Psoas muscle (tissue), 8 donors: ENCODE data around the gene DUS4L. TPM values are rescaled to one million over a fixed set of nuclear protein-coding genes. Genes with fewer than 3 reads are reported as not detected.
"Not testable (repeated sequence)": the region's sequence is repeated elsewhere in the genome, so short reads cannot be mapped to it uniquely, and the experiment has no call there.

Source experiments
- ATAC-seq, 4 donors: fragments of 200-7000 bp; cut with Tn5 transposase; one replicate each; pipeline ENCODE4 v1.9.1; 2020; ENCODE audit warnings: moderate library complexity in 3 of 4, mild to moderate bottlenecking in 2 of 4
- DNase-seq, 2 donors: peaks; one replicate each; pipeline ENCODE4 v3.0.0-alpha.2; 2020
- H3K27ac ChIP-seq: fragments of 200-600 bp; one replicate; pipeline ENCODE4 v1.8.0; 2022
- H3K27me3 ChIP-seq, 3 donors: fragments of 200-600 bp in 1 of 3; one replicate each; pipeline versions ENCODE4 v1.6.1 to v1.8.0; 2013 to 2022; ENCODE audit warnings: low read length in 2 of 3, mild to moderate bottlenecking in 2 of 3, moderate library complexity in 1 of 3; ENCODE audit not compliant: insufficient read depth in 3 of 3
- H3K36me3 ChIP-seq, 2 donors: fragments of 200-600 bp in 1 of 2; one replicate each; pipeline versions ENCODE4 v1.6.1 to v1.8.0; 2013 to 2022; ENCODE audit warnings: low read depth in 1 of 2, mild to moderate bottlenecking in 1 of 2, moderate library complexity in 1 of 2; ENCODE audit not compliant: insufficient read depth in 1 of 2
- H3K4me1 ChIP-seq: fragments of 200-600 bp; one replicate; pipeline ENCODE4 v1.8.0; 2022
- H3K4me3 ChIP-seq: fragments of 200-600 bp; one replicate; pipeline ENCODE4 v1.8.0; 2022; ENCODE audit warnings: mild to moderate bottlenecking
- H3K9me3 ChIP-seq: fragments of 200-600 bp; one replicate; pipeline ENCODE4 v1.8.0; 2022
- CTCF ChIP-seq: fragments of 200-600 bp; IDR thresholded peaks from one replicate; pipeline ENCODE4 v1.8.0; 2022; ENCODE audit warnings: antibody characterized with exemption
- WGBS, 3 donors: extraction: QIAGEN DNeasy Blood & Tissue Kit; methylation state at CpG; one replicate each; pipeline versions ENCODE4 v1.1.6 to v1.1.7; 2013; 5-methylcytosine and 5-hydroxymethylcytosine counted together
- intact Hi-C, 2 donors: fragments of 100-400 bp; cut with DNase I; formaldehyde crosslinking; loops; one replicate each; pipeline versions ENCODE4 v1.11.0 to v1.14.2; 2022
- polyA plus RNA-seq, 3 donors: library from polyadenylated mRNA; stranded (reverse); fragments of 200-250 nt; gene quantifications; one replicate each; pipeline ENCODE4 v1.2.3, GENCODE V29; 2013
- total RNA-seq, 4 donors: library from RNA; stranded (reverse); fragmentation: NEBNext Ultra II Directional in 2 of 4; extraction: Animal tissue kit (Norgen Biotek cat#: 25700) in 2 of 4; gene quantifications; one replicate each; pipeline versions ENCODE4 v1.2.1 to v1.2.4, GENCODE V29; 2021 to 2023
- donor health status: healthy with polysubstance abuse.
- donor health status: DM: no; HTN: no; CAD: no; lungs with moderate emphysema.
- donor health status: Bipolar disorder and iron deficiency.
- donor health status: healthy.
- donor health status: DM: yes; HTN: yes; CAD: no.
- donor health status: DM: no; HTN: no; CAD: no.
- donor health status: DM: no; HTN: no; CAD: no.
- donor health status: DM: yes; HTN: yes; CAD: no.

DUS4L gene
- total and polyA plus RNA-seq, 7 donors, result 1.6 to 4.9 (median 3.8) TPM

- Histone ChIP-seq H3K4me1 (peaks cover 8% of the 10 kb centered on the region), H3K27me3 (no peaks in the 10 kb centered on the region), H3K36me3 (peaks cover 0 to 11% of the 10 kb centered on the region in 2 donors), H3K27ac (no peak overlapping the region), H3K4me3 (no peak overlapping the region), H3K9me3 (no peaks in the 10 kb centered on the region)
- TF ChIP-seq CTCF, result no peak
- intact Hi-C loops, result no loop called here
- ATAC-seq, result no peak
- DNase-seq, result no peak
These were observed 33.0 kb upstream of the DUS4L start for GRCh38 chr7:107530751-107531150.

- Histone ChIP-seq H3K27ac (no peak overlapping the region), H3K27me3 (no peaks in the 10 kb centered on the region), H3K9me3 (no peaks in the 10 kb centered on the region), H3K36me3 (no peaks in the 10 kb centered on the region), H3K4me1 (peaks cover 8% of the 10 kb centered on the region), H3K4me3 (no peak overlapping the region)
- intact Hi-C loops, result no loop called here
- no peak for DNase-seq
- TF ChIP-seq CTCF, result no peak
- no peak for ATAC-seq
These were observed 29.6 kb upstream of the DUS4L start for GRCh38 chr7:107534139-107534538.

- ATAC-seq, H3K36me3 ChIP-seq, H3K27ac ChIP-seq, DNase-seq, H3K27me3 ChIP-seq, H3K4me3 ChIP-seq, H3K4me1 ChIP-seq, intact Hi-C loops, H3K9me3 ChIP-seq: not testable (repeated sequence)
- 92 to 96% (median 95%) methylated on average over 4 of the region's 4 CpGs for WGBS, 3 donors
These were observed 26.5 kb upstream of the DUS4L start for GRCh38 chr7:107537228-107537627.

- TF ChIP-seq CTCF, result no peak
- DNase-seq, result no peak
- intact Hi-C loops, result no loop called here
- no peak overlapping the region for H3K4me3 ChIP-seq
- no peaks in the 10 kb centered on the region for H3K4me1 ChIP-seq
- no peaks in the 10 kb centered on the region for H3K9me3 ChIP-seq
- 68 to 91% (median 75%) methylated on average over 2 of the region's 2 CpGs for WGBS, 3 donors
- H3K36me3 ChIP-seq, result no peaks in the 10 kb centered on the region
- H3K27ac ChIP-seq, result no peak overlapping the region
- H3K27me3 ChIP-seq, result no peaks in the 10 kb centered on the region
- ATAC-seq, result no peak
These were observed 25.8 kb upstream of the DUS4L start for GRCh38 chr7:107538001-107538400.

- H3K4me3 ChIP-seq, result no peak overlapping the region
- H3K27me3 ChIP-seq, result no peaks in the 10 kb centered on the region
- H3K9me3 ChIP-seq, result peaks cover 15% of the 10 kb centered on the region
- H3K27ac ChIP-seq, result no peak overlapping the region
- intact Hi-C loops, result no loop called here
- peaks cover 0 to 32% of the 10 kb centered on the region in 2 donors for H3K36me3 ChIP-seq
- ATAC-seq (no peak), DNase-seq (no peak)
- no peak for TF ChIP-seq CTCF
- WGBS, 3 donors, result 88 to 97% (median 97%) methylated on average over 5 of the region's 5 CpGs
- H3K4me1 ChIP-seq, result no peaks in the 10 kb centered on the region
These were observed 20.3 kb upstream of the DUS4L start for GRCh38 chr7:107543338-107543993.
